NCI-H1105 treated with DMSO at 0.1 percent for 48 hours (cell line): Measurements from ENCODE around the gene IGF1R.
A peak's percentile ranks its signal among the peaks of the same experiment; 100 is the strongest.

Experiments
- DNase-seq: peaks from one replicate; lab custom pipeline; 2025; lab: John Stamatoyannopoulos, UW

The IGF1R gene

DNA sequence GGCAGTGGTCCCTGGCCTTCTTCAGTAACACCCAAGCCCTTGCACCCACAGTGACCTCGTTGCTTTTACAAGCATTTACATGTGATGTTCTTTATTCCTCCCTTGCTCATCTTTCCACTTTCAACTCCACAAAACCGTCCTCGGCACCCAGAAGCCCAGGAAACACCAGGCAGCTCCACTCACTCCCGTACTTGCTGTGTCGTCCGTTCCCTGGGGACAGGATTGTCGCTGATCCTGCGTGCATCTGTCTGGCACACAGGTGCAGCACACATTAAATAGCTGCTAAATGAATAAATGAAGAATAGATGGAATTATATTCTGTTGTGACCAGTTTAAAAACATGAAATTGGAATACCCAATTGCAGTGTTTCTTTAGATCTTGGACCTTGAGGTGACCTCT, 239.6 kb downstream of the IGF1R start:
- no peak for DNase-seq

DNA sequence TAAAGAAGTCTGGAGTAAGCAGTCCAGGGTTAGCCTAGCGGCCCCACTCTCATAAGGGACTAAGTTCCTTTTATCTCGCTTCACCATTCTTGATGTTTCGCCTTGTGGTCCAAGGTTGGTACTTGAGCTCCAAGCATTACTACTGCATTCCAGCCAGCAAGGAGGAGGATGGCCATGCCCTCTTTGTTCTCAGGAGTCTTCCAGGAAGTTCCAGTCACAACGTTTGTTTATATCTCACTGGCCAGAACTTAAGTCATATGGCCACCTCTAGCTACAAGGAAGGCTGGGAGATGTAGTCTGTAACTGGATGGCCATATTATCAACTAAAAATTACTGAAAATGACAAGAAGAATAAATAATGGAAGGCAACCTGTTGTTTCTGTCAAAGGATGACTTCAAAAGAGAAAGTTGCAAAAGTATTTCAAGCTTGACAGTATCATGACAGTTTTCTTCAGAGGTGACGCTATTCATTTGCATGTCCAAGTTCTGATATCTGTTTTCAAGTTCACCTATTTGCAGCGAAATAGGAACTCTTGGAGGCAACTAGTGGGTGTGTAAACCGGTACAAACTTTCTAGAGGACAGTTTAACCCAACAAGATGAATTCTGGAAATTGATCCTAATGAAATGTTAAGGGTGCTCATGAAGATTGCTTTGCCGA, 240.6 kb downstream of the IGF1R start:
- no peak for DNase-seq

DNA sequence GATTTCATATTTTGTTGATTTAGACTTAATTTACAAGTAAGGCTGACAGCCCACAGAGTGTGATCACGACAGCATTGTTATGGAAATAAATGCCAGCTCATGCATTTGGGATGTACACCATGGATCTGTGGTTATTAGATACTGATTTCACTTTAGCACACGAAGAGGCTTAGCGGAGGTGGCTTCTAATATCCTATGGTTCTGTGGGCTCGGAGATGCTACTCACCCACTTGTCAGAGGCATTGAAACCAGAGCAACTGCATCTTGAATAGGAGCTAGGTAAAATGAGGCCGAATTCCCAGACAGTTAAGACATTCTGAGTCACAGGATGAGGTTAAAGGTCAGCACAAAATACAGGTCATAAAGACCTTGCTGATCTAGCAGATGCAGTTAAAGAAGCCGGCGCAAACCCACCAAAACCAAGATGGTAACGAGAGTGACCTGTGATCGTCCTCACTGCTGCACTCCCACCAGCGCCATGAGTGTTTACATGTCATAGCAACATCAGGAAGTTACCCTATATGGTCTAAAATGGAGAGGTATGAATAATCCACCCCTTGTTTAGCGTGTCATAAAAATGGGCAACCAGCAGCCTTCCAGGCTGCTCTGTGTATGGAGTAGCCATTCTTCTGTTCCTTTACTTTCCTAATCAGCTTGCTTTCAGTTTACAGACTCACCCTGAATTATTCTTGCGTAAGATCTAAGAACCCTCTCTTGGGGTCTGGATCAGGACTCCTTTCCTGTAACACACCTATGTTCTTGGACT, 241.8 kb downstream of the IGF1R start:
- no peak for DNase-seq

DNA sequence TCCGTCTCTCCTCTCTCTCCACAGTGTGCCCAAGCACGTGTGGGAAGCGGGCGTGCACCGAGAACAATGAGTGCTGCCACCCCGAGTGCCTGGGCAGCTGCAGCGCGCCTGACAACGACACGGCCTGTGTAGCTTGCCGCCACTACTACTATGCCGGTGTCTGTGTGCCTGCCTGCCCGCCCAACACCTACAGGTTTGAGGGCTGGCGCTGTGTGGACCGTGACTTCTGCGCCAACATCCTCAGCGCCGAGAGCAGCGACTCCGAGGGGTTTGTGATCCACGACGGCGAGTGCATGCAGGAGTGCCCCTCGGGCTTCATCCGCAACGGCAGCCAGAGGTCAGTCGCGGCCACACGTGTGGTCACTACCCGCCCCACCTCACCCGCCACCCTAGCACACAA, 243.0 kb downstream of the IGF1R start:
- no peak for DNase-seq

DNA sequence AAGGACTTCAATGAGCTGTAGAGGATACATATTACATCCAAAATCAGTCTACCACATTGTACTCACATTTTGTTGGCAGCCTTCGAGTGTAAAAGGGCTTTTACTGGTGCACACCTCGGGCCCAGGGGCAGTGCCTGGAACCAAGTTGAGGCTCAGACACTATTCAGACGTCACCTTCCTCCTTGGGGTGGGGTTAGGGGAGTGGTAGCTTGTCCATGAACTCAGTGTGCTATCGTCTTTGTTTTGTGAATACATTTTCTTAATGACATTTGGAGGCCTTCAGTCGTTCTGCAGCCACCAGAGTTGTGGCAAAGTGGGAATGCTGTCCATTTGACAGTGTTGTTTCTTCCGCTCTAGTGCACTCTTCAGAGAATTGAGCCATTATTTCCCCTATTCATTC, 245.1 kb downstream of the IGF1R start:
- no peak for DNase-seq

DNA sequence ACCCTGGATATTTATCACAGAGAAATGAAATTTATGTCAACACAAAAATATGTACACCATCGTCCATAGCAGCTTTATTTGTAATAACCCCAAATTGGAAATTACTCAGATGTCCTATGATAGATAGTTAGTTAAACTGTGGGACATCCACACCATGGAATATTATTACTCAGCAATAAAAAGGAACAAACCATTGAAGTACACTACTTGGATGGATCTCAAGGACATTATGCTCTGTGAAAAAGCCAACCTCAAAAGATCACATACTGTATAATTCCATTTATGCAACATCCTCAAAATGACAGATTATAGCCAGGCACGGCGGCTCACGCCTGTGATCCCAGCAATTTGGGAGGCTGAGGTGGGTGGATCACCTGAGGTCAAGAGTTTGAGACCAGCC, 246.0 kb downstream of the IGF1R start:
- DNase-seq = no peak

DNA sequence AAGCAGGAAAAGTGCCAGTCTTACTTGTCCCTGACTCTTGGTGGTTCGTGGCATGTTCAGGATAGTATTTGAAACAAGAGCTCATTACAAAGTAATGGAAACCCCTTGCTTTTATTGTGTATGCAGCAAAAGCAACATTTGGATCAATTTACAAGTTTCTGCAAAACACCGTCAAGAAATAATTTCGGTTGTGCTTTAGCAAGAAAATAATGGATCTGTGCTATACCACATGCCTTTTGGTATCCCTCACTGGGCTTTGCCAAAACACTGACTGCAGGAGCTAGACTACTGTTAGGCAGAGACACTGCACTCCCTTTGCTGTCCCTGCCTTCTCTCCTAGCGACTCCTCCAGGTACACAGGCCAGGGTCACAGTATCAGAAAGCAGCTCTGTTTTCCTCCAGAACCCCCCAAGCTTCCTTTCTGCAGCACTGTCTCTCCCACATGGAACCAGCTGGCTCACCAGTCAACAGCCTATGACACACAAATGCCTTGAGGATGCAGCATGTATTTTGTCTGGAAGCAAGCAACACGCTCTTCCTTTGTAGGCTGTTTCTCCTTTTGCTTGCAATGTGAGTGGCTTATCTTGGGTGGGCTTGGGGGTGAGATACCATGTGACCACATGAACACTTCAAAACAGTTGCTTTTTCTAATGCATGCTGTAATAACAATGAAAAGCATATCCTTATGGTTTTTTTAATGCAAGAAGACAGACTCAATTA, 247.8 kb downstream of the IGF1R start:
- no peak for DNase-seq

DNA sequence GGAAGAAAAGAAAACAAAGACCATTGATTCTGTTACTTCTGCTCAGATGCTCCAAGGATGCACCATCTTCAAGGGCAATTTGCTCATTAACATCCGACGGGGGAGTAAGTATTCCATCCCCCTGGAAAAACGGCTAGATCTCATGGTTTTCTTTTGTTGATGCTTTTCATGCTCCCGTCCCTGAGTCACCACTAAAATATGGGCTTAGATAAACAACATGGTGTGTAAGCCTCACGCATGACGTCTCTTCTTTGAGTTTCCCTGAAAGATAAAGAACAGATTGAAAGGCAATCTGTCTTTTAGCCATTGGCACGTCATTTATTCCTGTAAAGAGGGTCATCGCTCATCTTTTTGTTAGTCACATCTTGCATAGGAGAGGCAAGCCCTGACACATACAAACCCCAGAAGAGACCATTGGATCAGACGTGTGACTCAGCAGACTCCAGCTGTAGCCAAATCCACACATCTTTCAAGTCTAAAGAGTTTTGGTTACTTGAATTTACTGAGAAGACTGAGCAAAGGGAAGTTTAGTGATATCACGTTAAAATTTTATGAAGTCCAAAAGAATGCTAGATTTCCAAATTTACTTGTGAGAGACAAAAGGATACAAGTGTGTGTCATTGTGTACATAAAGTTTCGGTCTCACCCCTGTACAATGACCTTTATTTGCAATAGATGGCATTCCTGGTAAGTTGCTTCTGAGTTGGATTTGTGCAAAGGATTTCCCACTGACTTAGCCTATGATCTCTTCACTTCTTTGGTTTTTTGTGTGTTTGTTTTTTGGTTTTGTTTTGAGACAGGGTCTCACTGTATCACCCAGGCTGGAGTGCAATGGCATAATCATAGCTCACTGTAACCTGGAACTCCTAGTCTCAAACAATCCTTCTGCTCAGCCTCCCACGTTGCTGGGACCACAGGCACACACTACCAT, 248.7 kb downstream of the IGF1R start:
- DNase-seq = no peak

DNA sequence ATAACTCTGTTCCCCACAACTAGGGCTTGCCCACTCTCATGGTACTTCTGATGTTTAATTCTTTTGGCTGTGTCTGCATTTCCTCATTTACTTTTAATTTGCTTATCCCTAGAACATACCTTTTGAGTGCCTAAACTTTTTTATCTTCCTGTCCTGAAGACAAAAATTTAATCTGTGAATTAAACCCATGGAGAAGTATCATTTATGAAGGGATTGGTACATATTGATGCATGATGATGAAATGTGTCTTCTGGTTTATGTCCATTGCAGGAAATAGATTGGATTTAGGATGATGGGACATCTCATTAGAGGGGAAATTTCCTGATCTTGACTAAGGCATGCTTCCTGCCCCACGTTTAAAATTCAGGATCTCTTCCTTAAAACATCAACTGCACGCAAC, 249.8 kb downstream of the IGF1R start:
- no peak for DNase-seq

DNA sequence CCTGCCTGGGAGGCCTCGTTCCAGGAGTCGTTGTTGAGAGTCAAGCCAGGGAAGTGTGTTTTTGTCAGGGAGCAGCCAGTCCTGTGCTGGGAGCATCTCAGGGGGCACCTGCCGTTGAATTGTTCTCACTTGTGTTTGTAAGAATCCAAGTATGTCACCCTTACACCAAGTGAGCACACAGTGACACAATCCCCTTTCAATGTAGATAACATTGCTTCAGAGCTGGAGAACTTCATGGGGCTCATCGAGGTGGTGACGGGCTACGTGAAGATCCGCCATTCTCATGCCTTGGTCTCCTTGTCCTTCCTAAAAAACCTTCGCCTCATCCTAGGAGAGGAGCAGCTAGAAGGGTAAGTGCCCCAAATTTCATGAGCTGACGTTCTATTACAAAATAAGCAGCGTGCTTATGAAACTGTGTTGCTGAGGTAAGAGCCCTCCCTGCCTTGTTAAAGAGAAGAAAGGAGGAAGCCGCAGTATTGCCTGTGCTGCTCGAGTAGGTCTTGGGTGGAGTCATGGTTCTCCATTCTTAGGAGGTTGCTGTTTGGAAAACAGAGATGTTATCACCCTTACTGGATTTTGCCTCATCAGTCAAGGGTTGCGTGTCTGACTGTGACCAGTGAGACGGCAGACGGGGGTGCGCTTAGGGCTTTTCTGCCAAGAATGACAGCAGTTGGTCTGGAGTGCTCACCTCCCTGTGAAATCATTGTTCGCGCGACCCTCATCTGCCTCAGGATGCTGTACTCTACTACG, 251.1 kb downstream of the IGF1R start:
- no peak for DNase-seq

DNA sequence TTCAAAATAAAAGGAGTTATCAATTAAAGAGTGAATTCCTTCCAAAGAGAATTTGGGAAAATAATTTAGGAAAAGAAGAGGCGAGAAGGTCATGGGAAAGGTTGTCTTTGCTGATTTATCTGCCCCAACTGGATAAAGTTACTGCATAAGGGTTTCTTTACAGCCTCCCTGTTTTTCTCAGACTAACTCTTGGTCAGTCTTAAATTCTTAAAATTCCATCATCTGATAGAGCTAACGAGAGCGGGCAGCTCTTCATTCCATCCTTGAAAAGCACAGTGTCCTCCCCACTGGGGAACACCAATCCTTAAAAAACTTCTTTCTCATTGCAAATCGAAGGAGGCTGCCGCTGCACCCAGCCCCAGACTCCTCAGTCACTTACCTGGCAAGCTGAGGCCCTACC, 252.0 kb downstream of the IGF1R start:
- DNase-seq = no peak

DNA sequence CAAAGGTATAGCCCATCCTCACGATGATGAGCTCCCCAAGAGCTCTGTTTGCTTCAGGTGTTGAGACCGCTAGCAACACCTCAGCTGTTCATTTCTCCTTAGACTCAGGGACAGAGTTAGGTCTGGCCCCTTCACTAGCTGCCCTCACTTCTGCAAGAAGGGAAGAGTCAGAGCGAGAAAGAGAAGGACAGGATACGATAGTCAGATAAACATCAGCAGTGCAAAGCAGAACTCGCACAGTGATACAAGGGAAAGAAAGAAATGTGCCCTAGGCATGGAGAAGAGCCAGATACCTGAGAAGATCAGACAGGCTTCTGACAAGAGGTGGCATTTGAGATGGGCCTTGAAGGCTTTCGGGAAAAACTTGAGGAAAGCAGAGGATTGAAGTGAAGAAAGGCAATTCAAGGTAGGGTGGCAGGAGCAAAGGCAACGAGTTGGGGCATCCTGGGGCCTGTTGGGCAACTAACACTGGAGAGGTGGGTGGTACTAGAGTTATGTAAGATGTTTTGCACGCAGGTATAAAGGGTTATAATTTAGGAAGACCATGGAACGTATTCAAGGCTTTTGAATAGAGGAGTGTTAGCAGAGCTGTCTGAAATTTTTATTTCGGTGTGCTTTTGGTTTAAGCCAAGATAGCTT, 253.2 kb downstream of the IGF1R start:
- DNase-seq = no peak

DNA sequence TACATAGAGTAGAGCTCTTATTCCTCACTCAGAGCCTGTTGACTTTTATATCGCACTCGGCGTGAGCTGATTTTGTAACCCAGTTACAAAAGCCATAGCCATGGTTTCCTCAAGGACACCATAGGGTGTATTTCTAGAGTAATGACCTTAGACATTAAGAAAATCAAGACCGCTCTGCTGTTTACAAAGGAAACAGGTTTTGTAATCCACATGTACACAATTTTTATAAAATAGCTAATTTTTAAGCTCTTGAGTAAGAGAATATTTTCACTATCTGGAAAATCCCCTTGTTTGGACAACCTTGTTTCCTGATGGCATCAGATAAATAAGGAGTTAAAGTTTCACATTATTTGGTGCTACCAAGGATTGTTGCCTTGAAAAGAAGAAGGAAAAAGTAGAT, 254.6 kb downstream of the IGF1R start:
- no peak for DNase-seq

DNA sequence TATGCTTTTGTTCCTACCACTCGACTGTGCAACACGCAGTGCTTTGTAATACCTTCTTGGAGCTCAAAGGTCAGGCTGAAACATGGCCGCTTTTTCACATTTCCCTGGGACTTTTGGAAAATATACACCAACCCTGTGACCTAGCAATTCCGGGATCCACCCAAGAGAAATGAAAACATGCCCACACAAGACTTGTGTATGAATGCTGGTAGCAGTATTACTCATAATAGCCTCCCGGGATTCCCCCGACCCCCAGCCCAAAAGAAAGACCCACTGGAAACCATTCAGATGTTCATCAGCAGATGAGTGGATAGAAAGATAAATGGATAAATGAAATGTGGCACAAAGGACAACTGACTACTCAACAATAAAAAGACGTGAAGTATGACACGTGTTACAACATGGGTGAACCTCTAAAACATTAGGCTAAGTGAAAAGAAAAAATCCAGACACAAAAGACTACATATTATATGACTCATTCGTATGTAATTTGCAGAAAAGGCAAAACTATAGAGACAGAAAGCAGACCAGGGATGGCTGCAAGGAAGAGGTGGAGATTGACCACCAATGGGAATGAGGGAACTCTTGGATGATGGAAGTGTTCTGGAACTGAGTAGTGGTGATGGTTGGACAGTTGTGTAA, 255.2 kb downstream of the IGF1R start:
- no peak for DNase-seq

DNA sequence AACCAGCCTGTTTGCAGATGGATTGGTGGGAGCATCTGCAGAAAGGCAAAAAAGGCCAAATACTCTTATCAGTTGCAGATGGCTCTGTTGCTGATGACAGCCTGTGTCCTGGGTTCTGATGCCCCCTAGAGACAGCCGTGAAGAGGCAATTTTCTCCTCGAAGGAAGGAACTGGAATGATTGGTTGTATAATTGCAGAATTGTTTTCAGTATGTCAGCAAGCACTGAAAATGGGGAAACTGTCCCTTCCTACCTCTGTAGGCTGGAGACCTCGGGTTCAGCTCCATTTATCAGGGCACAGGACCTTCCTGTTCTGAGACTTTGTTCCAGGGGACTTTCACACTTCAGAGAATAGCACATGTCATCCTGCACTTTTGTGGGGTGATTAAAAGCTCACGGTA, 256.2 kb downstream of the IGF1R start:
- DNase-seq = peak; percentile 3

DNA sequence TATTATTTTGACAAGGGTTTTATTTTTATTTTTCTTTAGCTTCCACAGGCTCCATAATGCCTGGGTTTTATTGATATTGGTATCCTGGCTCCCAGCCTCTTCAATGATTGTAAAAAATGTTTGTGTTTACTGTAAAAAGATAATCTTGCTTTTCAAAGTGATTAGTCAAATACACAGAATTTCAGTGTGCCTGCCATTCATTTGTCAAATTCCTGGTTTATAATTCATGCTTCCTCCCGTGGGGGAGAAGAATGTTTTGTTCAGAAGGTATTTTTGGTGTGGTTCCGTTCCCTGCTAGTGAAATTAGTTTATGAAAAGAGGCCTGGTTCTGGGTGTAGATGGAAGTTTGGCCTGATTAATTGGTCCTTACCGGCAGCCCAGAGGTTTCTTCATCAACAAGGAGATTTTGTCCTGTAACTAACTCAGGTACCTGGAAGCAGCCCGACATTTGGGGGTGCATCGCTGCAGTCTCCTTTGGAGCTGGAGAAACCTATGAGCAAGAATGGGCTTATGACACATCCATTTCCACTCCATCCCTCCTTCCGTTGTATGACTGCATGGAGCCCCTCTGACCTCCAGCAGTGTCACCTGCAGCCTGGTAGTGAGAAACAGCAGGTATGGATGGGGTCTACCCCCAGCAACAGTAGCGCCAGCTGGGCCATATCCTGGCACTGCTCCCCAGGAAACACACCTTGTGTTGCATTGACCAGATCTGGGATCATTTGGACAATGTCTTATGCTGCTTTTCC, 257.8 kb downstream of the IGF1R start:
- DNase-seq = no peak

DNA sequence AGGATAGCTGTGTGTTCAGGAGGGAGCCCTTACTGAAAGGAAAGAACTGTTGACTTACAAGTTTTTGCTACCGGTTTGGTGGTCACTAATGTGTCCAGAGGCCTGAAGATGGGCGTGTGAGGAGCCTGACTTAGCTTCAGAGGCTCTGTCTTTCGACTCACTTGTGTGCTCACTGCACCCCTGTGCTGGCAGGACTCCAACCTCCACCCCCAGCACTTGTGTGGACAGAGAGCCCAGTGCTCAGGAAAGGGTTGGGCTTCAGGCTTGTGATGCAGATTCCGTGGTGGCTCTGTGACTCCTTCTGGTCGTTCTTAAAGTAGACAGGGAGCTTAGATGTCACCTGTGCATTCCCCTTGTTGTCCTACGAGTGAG, 258.4 kb downstream of the IGF1R start:
- no peak for DNase-seq

DNA sequence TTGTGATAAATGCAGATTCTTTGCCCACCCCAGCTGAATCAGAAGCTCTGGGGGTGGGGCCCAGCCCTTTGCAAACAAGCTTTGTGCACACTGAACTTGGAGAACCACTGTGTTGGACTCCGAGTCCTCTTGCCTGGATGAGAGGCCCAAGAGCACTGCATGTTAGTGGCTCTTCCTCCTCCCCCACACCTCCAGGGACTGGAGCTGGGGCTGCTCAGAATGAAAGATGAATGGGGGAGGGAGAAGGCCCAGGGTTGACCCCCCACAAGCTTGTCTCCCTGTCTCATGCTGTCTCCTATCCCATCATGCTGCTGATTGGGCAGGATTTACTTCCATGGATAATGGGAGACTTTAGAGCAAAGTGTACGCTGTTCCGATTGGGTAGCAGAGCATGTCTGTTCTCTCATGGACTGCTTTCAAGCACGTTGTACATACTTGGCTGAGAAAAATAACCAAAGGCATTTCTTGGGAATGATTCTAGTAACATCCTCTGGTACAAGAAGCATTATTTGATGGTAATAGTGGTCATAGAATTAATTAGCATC, 259.7 kb downstream of the IGF1R start:
- no peak for DNase-seq
